PC-9 (cell line): Measurements from ENCODE around the gene CDC42BPB. TPM values are rescaled to one million over a fixed set of nuclear protein-coding genes. Genes with fewer than 3 reads are reported as not detected.
A peak's percentile ranks its signal among the peaks of the same experiment; 100 is the strongest.
"Not testable (repeated sequence)": the region's sequence is repeated elsewhere in the genome, so short reads cannot be mapped to it uniquely, and the experiment has no call there.

Source experiments
- BruUV-seq: library from RNA; stranded (reverse); fragments of 400-500 nt; replicated peaks from 2 replicates; lab custom pipeline; 2021; lab: Mats Ljungman, UMichigan
- CTCF ChIA-PET: fragments of 300-600 bp; sonication (Branson Sonifier 250); formaldehyde crosslinking; loops from one replicate; lab custom pipeline; 2022; ENCODE audit warnings: antibody characterized with exemption; lab: Charles Lee
- POLR2A ChIA-PET: fragments of 300-600 bp; sonication (Branson Sonifier 250); formaldehyde crosslinking; loops from one replicate; lab custom pipeline; 2022; ENCODE audit warnings: antibody characterized with exemption; ENCODE audit not compliant: unreplicated experiment; lab: Charles Lee
- DNase-seq, 2 experiments: peaks; one replicate each; pipeline versions ENCODE4 v3.0.0 to v3.0.0-alpha.2; 2015 to 2022; ENCODE audit warnings: mixed read lengths in 1 of 2
- H2AFZ ChIP-seq: fragments of 200-600 bp; sonication (generic); 2 replicates; pipeline ENCODE4 v1.8.1; 2017; ENCODE audit warnings: antibody characterized with exemption
- H3F3A ChIP-seq: fragments of 200-600 bp; sonication (generic); 2 replicates; pipeline ENCODE4 v1.8.1; 2017; ENCODE audit warnings: antibody characterized with exemption, mild to moderate bottlenecking, low read depth; ENCODE audit not compliant: insufficient read depth
- H3K27ac ChIP-seq: fragments of 200-600 bp; sonication (generic); 2 replicates; pipeline ENCODE4 v1.6.1; 2016; ENCODE audit warnings: mixed run types
- H3K27me3 ChIP-seq: fragments of 200-600 bp; sonication (generic); 2 replicates; pipeline ENCODE4 v1.6.1; 2016; ENCODE audit warnings: low read depth, mixed run types; ENCODE audit not compliant: insufficient read depth
- H3K36me3 ChIP-seq: fragments of 200-600 bp; sonication (generic); 2 replicates; pipeline ENCODE4 v1.6.1; 2016; ENCODE audit warnings: low read depth, mixed run types
- H3K4me1 ChIP-seq: fragments of 200-600 bp; sonication (generic); replicated peaks from 2 replicates; pipeline ENCODE4 v1.6.1; 2016; ENCODE audit warnings: mixed run types; ENCODE audit not compliant: insufficient read depth
- H3K4me2 ChIP-seq: fragments of 200-600 bp; sonication (generic); 2 replicates; pipeline ENCODE4 v1.6.1; 2017; ENCODE audit warnings: mixed run types
- H3K4me3 ChIP-seq: fragments of 200-600 bp; sonication (generic); 2 replicates; pipeline ENCODE4 v1.6.1; 2016; ENCODE audit warnings: mixed run types
- H3K79me2 ChIP-seq: fragments of 200-600 bp; sonication (generic); 2 replicates; pipeline ENCODE4 v1.6.1; 2017; ENCODE audit warnings: low read depth, mixed run types
- H3K9me2 ChIP-seq: fragments of 200-600 bp; sonication (generic); 2 replicates; pipeline ENCODE4 v1.8.1; 2017; ENCODE audit warnings: mild to moderate bottlenecking; ENCODE audit not compliant: insufficient read depth
- H3K9me3 ChIP-seq: fragments of 200-600 bp; sonication (generic); 2 replicates; pipeline ENCODE4 v1.8.1; 2016; ENCODE audit warnings: low read depth; ENCODE audit not compliant: insufficient read depth
- H4K20me1 ChIP-seq: fragments of 200-600 bp; sonication (generic); 2 replicates; pipeline ENCODE4 v1.8.1; 2017; ENCODE audit not compliant: insufficient read depth
- EZH2 ChIP-seq: fragments of 200-600 bp; sonication (generic); IDR thresholded peaks from 2 replicates; pipeline ENCODE4 v1.8.0; 2017; ENCODE audit warnings: antibody characterized with exemption, low read depth
- intact Hi-C: fragments of 100-400 bp; cut with micrococcal nuclease; formaldehyde crosslinking; loops from one replicate; pipeline ENCODE4 v1.10.0; 2022; ENCODE audit not compliant: unreplicated experiment
- total RNA-seq: library from RNA; stranded (reverse); gene quantifications from 2 replicates; pipeline ENCODE4 v1.2.3, GENCODE V29; 2021
- TF ChIP-seq, protein P1 (sequence below): fragments of 200-600 bp; sonication (generic); conservative IDR thresholded peaks from 2 replicates; pipeline ENCODE4 v1.6.1; 2017; ENCODE audit warnings: mixed run types, antibody characterized with exemption, mild to moderate bottlenecking, moderate library complexity

CDC42BPB gene
- total RNA-seq, 1 experiment from 2014 or later = 203 TPM

- Histone ChIP-seq H3K4me2 (no peak overlapping the region), H3K4me3 (no peak overlapping the region), H3K4me1 (peaks cover 24% of the 10 kb centered on the region), H3K27me3 (no peaks in the 10 kb centered on the region), H2AFZ (no peak overlapping the region), H3F3A (peaks cover 29% of the 10 kb centered on the region; the same call in 1 of the 2 replicates), H3K27ac (peak overlapping the region; percentile 24; the same call in 1 of the 2 replicates), H4K20me1 (peaks cover 86% of the 10 kb centered on the region), H3K79me2 (peaks cover 100% of the 10 kb centered on the region), H3K9me3 (no peaks in the 10 kb centered on the region), H3K36me3 (peaks cover 10% of the 10 kb centered on the region; the same call in 1 of the 2 replicates), H3K9me2 (no peaks in the 10 kb centered on the region)
- POLR2A ChIA-PET = interaction anchor here (0.7 kb wide), 2 partner anchors 23 to 632 kb away, joined by 3 to 37 read pairs; no protein-coding TSS in a partner anchor
- no peak for DNase-seq
- no TSS peak for BruUV-seq
- intact Hi-C loops = no loop called here
- CTCF ChIA-PET = interaction anchor here (1.0 kb wide), 1 partner anchor 24 kb away, joined by 8 read pairs; no protein-coding TSS in a partner anchor
- TF ChIP-seq, protein P1, sequence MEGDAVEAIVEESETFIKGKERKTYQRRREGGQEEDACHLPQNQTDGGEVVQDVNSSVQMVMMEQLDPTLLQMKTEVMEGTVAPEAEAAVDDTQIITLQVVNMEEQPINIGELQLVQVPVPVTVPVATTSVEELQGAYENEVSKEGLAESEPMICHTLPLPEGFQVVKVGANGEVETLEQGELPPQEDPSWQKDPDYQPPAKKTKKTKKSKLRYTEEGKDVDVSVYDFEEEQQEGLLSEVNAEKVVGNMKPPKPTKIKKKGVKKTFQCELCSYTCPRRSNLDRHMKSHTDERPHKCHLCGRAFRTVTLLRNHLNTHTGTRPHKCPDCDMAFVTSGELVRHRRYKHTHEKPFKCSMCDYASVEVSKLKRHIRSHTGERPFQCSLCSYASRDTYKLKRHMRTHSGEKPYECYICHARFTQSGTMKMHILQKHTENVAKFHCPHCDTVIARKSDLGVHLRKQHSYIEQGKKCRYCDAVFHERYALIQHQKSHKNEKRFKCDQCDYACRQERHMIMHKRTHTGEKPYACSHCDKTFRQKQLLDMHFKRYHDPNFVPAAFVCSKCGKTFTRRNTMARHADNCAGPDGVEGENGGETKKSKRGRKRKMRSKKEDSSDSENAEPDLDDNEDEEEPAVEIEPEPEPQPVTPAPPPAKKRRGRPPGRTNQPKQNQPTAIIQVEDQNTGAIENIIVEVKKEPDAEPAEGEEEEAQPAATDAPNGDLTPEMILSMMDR = no peak
- no peak for TF ChIP-seq EZH2
Measured at GRCh38 chr14:103050935-103051334, 6.4 kb downstream of the CDC42BPB start.

DNA sequence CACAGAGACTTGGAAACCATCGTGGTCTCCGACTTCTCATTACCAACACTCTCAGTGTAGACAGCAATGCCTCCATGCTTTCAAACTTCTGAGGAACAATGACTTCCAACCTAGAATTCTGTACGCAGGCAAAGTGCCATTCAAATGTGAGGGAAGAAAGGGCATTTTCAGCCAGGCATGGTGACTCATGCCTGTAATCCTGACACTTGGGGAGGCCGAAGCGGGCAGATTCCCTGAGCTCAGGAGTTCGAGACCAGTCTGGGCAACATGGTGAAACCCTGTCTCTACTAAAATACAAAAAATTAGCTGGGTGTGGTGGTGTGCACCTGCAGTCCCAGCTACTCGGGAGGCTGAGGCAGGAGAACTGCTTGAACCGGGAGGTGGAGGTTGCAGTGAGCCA lies 9.9 kb downstream of the CDC42BPB start:
- BruUV-seq, H3K9me3 ChIP-seq, H3K9me2 ChIP-seq, H3K27me3 ChIP-seq, H3K27ac ChIP-seq, intact Hi-C loops, H3K4me2 ChIP-seq, H3K36me3 ChIP-seq, CTCF ChIA-PET, H2AFZ ChIP-seq, DNase-seq, H3K4me3 ChIP-seq: not testable (repeated sequence)
- POLR2A ChIA-PET = interaction anchor here (0.6 kb wide), 1 partner anchor 81 kb away, joined by 3 read pairs; no protein-coding TSS in a partner anchor
- H3K79me2 ChIP-seq = peaks cover 99% of the 10 kb centered on the region
- H4K20me1 ChIP-seq = peaks cover 87% of the 10 kb centered on the region
- peaks cover 12% of the 10 kb centered on the region; the same call in 1 of the 2 replicates for H3K4me1 ChIP-seq
- H3F3A ChIP-seq = peaks cover 13% of the 10 kb centered on the region; the same call in 1 of the 2 replicates

DNA sequence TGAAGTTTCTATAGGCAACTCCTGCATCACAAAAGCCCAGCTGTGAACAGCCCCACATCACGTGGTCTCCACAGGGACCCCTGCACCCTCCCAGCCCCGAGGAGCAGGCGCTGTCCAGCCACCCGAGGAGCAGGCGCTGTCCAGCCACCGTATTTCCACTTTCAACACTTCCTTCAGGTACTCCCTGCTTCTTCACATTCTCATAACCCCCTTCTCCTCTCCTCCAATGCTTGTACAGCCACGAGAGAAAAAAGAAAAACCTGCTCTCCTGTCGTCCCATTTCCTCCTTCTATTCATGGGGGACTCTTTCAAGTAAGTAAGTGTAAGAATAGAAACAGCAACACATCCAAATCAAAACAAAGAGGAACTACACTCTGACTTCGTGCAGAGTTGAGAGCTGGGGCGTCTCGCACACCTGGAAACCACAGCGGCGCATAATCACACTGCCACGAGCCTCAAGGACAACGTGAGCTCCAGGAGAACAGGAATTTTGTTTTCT lies 11.9 kb downstream of the CDC42BPB start:
- no peak overlapping the region for H2AFZ ChIP-seq
- H3K9me3 ChIP-seq = peaks cover 4% of the 10 kb centered on the region; the same call in 1 of the 2 replicates
- ChIA-PET POLR2A (interaction anchor here (0.7 kb wide), 1 partner anchor 11 kb away, joined by 8 read pairs; no protein-coding TSS in a partner anchor), CTCF (interaction anchor here (0.5 kb wide), 1 partner anchor 10 kb away, joined by 7 read pairs; no protein-coding TSS in a partner anchor)
- H3K27ac ChIP-seq = no peak overlapping the region
- peaks cover 27% of the 10 kb centered on the region for H3K36me3 ChIP-seq
- peaks cover 99% of the 10 kb centered on the region for H3K79me2 ChIP-seq
- DNase-seq = no peak
- intact Hi-C loops = no loop called here
- H3F3A ChIP-seq = peaks cover 13% of the 10 kb centered on the region; the same call in 1 of the 2 replicates
- no TSS peak for BruUV-seq
- H4K20me1 ChIP-seq = peaks cover 76% of the 10 kb centered on the region
- no peak overlapping the region for H3K4me3 ChIP-seq
- no peaks in the 10 kb centered on the region for H3K9me2 ChIP-seq
- TF ChIP-seq EZH2 = no peak
- TF ChIP-seq, protein P1 = no peak
- H3K27me3 ChIP-seq = no peaks in the 10 kb centered on the region
- H3K4me1 ChIP-seq = peaks cover 8% of the 10 kb centered on the region; the same call in 1 of the 2 replicates
- H3K4me2 ChIP-seq = no peak overlapping the region
